D721Med (cell line): ENCODE results near the gene AGBL5.

ENCODE experiments used
- DNase-seq: peaks from one replicate; pipeline ENCODE4 v3.0.0; 2011; ENCODE audit warnings: low spot score; ENCODE audit not compliant: insufficient read length
- FAIRE-seq: peaks from 2 replicates; lab custom pipeline; 2011; peaks lifted over from hg19 to GRCh38; lab: Jason Lieb, UNC
- TF ChIP-seq, protein P1 (sequence below): IDR thresholded peaks from 2 replicates; pipeline ENCODE4 v1.5.1; 2012; ENCODE audit warnings: mild to moderate bottlenecking, control low read depth; ENCODE audit not compliant: insufficient read depth; ENCODE audit errors: missing control alignments

The AGBL5 gene

DNA sequence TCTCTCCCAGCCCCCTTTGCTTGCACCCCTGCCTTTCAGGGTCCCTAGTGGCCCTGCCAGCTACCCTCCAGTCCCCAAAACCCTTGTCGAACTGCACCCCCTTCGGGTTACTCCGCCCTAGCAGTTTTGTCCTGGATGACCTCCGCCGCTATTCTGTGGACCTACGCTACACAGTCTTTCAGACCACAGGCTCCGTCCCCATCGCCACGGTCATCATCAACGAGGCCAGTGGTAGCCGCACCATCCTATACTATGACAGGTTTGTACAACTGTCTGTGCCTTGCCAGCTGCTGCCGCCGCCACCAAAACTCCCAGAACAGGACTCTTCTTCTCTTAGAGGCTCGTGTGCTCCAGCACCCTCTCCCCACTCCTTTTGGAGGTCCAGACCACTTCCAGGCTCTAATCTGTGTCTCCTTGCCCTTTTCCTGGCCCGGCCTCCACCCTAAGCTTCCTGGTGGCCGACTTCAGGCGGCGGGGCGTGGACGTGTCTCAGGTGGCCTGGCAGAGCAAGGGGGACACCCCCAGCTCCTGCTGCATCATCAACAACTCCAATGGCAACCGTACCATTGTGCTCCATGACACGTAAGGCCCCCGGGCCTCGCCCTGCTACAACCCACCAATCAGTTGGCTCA lies 43.0 kb downstream of the AGBL5 start:
- TF ChIP-seq, protein P1, sequence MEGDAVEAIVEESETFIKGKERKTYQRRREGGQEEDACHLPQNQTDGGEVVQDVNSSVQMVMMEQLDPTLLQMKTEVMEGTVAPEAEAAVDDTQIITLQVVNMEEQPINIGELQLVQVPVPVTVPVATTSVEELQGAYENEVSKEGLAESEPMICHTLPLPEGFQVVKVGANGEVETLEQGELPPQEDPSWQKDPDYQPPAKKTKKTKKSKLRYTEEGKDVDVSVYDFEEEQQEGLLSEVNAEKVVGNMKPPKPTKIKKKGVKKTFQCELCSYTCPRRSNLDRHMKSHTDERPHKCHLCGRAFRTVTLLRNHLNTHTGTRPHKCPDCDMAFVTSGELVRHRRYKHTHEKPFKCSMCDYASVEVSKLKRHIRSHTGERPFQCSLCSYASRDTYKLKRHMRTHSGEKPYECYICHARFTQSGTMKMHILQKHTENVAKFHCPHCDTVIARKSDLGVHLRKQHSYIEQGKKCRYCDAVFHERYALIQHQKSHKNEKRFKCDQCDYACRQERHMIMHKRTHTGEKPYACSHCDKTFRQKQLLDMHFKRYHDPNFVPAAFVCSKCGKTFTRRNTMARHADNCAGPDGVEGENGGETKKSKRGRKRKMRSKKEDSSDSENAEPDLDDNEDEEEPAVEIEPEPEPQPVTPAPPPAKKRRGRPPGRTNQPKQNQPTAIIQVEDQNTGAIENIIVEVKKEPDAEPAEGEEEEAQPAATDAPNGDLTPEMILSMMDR: no peak
- FAIRE-seq (no peak), DNase-seq (no peak)

DNA sequence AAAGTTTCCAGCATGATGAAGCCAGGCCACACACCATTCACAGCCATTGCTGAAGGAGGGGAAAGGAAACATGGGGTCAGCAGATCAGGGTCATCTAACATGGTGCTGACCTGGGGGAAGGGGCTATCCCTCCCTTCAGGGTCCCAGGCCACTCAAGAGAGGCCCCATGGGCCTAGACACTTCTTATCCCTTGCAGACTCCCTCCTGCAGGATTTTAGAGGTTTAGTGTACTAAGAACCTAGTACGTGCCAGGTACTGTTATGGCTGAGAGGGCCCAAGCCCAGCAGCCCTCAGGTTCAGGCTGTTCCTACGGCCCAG lies 43.9 kb downstream of the AGBL5 start:
- TF ChIP-seq, protein P1: no peak
- DNase-seq (no peak), FAIRE-seq (no peak)

DNA sequence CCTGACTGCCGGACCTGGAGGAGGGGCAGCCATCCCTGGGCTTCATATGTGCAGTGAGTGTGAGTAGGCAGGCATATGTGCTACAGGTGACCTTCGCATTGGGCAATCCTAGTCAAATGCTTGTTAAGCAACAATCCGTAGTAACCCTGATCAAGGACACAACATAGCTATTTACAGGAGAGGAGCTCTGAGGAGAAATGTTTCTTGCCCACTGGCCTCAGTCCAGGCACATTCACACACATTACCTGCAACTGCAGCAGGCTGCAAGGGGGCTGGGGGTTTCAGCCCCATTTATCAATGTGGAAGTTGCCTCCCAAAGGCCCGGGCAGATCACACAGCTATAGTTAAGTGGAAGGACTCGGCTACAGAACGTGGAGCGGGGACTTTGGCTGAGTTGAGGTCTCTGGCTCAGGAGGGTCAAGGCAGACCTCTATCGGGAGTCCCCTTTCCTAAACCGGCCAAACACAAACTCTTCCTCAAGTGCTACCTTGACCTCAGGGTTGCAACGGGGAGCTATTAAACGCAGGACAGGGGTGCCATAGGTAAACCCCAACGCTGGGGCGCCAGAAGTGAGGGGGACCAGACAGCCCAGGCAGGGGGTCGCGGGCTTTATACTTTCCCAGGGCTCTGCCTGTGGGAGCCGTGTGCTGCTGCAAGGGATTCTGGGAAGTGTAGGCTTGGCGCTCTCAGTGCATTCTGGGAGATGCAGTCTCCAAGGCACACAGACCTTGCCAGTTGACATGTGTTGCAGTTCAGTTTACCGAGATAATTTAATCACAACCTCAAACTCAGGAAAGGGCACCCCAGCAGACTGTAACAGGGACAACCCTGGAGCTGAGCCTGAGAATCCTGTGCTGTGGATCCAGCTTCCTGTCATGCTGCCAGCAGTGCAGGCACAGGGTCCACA lies 44.5 kb downstream of the AGBL5 start:
- TF ChIP-seq, protein P1: no peak
- DNase-seq: peak; percentile 91
- no peak for FAIRE-seq

DNA sequence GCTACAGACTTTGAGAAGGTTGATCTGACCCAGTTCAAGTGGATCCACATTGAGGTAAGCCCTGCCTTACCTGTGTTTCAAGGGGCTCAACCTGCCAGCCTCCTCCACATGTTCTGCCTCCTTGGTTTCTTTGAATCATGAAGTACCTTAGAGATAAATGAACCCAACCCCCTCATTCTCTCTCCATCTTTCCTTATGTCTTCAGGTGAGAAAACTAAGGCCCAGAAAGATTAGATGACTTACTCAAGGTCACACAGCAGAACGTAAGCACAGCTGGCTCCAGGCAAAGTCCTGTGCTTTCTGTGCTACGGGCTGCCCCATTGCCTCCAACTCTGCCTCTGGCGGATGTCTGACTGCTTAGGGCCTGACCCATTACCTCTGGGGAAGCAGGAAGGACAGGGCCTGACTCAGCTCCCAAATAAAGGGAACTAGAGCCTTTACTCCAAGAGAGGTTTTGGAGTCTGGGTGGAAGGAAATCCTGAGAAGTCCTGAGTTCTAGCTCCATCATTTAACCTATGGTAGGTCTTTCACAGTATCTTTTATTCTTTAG lies 45.4 kb downstream of the AGBL5 start:
- TF ChIP-seq, protein P1: no peak
- DNase-seq: no peak
- no peak for FAIRE-seq

DNA sequence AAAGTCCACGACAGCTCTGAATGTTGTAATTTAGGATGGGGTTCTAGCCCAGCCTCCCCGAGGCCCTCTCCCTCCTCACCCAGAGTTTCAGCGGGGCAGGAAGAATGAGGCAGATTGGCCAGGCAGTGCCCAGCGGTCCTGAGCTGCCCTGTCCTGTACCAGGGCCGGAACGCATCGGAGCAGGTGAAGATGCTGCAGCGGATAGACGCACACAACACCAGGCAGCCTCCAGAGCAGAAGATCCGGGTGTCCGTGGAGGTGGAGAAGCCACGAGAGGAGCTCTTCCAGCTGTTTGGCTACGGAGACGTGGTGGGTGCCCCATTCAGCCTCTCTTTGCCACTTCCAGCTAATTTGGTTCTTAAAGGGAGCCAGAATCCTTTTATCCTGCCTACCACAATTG lies 45.9 kb downstream of the AGBL5 start:
- DNase-seq (no peak), FAIRE-seq (no peak)
- TF ChIP-seq, protein P1: no peak

DNA sequence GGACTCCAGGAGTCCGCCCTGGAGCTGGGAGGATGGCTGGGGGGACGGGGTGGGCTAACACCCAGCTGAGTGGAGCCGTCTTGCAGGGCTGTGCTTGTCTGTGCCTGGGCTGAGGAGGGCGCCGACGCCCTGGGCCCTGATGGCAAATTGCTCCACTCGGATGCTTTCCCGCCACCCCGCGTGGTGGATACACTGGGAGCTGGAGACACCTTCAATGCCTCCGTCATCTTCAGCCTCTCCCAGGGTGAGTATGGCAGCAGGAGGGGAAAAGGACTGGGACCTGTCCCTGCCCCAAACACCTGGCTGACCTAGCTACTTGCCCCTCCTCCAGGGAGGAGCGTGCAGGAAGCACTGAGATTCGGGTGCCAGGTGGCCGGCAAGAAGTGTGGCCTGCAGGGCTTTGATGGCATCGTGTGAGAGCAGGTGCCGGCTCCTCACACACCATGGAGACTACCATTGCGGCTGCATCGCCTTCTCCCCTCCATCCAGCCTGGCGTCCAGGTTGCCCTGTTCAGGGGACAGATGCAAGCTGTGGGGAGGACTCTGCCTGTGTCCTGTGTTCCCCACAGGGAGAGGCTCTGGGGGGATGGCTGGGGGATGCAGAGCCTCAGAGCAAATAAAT lies 48.0 kb downstream of the AGBL5 start:
- DNase-seq (no peak), FAIRE-seq (no peak)
- TF ChIP-seq, protein P1: no peak

DNA sequence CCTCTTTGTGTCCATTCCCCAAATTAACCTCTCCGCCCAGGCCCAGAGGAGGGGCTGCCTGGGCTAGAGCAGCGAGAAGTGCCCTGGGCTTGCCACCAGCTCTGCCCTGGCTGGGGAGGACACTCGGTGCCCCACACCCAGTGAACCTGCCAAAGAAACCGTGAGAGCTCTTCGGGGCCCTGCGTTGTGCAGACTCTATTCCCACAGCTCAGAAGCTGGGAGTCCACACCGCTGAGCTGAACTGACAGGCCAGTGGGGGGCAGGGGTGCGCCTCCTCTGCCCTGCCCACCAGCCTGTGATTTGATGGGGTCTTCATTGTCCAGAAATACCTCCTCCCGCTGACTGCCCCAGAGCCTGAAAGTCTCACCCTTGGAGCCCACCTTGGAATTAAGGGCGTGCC lies 48.6 kb downstream of the AGBL5 start:
- TF ChIP-seq, protein P1: no peak
- no peak for FAIRE-seq
- DNase-seq: no peak
